Neural cell (in vitro differentiated cells): ENCODE data around the gene DHX8. TPM values are rescaled to one million over a fixed set of nuclear protein-coding genes. Genes with fewer than 3 reads are reported as not detected.

ENCODE experiments used
- H2AFZ ChIP-seq: fragments of 200-600, 300-800 bp; sonication (generic), shearing (Covaris generic); 2 replicates; pipeline ENCODE4 v1.6.0; 2014; ENCODE audit warnings: low read depth, mild to moderate bottlenecking, antibody characterized with exemption, low read length, moderate library complexity
- H3F3A ChIP-seq: fragments of 200-600 bp; shearing (Covaris generic); 2 replicates; pipeline ENCODE4 v1.6.1; 2016; ENCODE audit warnings: mild to moderate bottlenecking, moderate library complexity, mixed read lengths, antibody characterized with exemption, low read length; ENCODE audit not compliant: insufficient read depth, poor library complexity, severe bottlenecking
- H3K27ac ChIP-seq: fragments of 200-600, 300-800 bp; sonication (generic), shearing (Covaris generic); 2 replicates; pipeline ENCODE4 v1.5.1; 2014; ENCODE audit warnings: mild to moderate bottlenecking, low read length, moderate library complexity
- H3K27me3 ChIP-seq: fragments of 300-800, 200-600 bp; sonication (generic), shearing (Covaris generic); 2 replicates; pipeline ENCODE4 v1.6.0; 2014; ENCODE audit warnings: mild to moderate bottlenecking, low read depth, low read length, moderate library complexity; ENCODE audit not compliant: insufficient read depth
- H3K36me3 ChIP-seq: fragments of 300-800, 200-600 bp; sonication (generic), shearing (Covaris generic); 2 replicates; pipeline ENCODE4 v1.5.1; 2014; ENCODE audit warnings: mild to moderate bottlenecking, antibody characterized with exemption, low read length, moderate library complexity; ENCODE audit not compliant: insufficient read depth
- H3K4me2 ChIP-seq: fragments of 300-800, 200-600 bp; sonication (generic), shearing (Covaris generic); 2 replicates; pipeline ENCODE4 v1.6.0; 2014; ENCODE audit warnings: mild to moderate bottlenecking, low read length
- H3K4me3 ChIP-seq: fragments of 300-800, 200-600 bp; sonication (generic), shearing (Covaris generic); 2 replicates; pipeline ENCODE4 v1.5.1; 2014; ENCODE audit warnings: mild to moderate bottlenecking, low read length, moderate library complexity
- H3K79me2 ChIP-seq: fragments of 200-600 bp; shearing (Covaris generic); replicated peaks from 2 replicates; pipeline ENCODE4 v1.6.0; 2014; ENCODE audit warnings: mild to moderate bottlenecking, low read length, moderate library complexity; ENCODE audit not compliant: insufficient read depth
- H3K9ac ChIP-seq: fragments of 300-800, 200-600 bp; sonication (generic), shearing (Covaris generic); 2 replicates; pipeline ENCODE4 v1.6.1; 2016; ENCODE audit warnings: mild to moderate bottlenecking, low read length, mixed read lengths
- H3K9me2 ChIP-seq: fragments of 200-600 bp; shearing (Covaris generic); 2 replicates; pipeline ENCODE4 v1.6.1; 2016; ENCODE audit warnings: mild to moderate bottlenecking, low read length, mixed read lengths; ENCODE audit not compliant: insufficient read depth
- H3K9me3 ChIP-seq: fragments of 200-600, 300-800 bp; sonication (generic), shearing (Covaris generic); 2 replicates; pipeline ENCODE4 v1.6.1; 2016; ENCODE audit warnings: mild to moderate bottlenecking, mixed run types, low read length, moderate library complexity, mixed read lengths
- H4K20me1 ChIP-seq: fragments of 200-600 bp; shearing (Covaris generic); 2 replicates; pipeline ENCODE4 v1.6.1; 2016; ENCODE audit warnings: mild to moderate bottlenecking, mixed run types; ENCODE audit not compliant: insufficient read depth
- EP300 ChIP-seq: fragments of 450-650 bp; conservative IDR thresholded peaks from 2 replicates; pipeline ENCODE4 v1.6.1; 2014; ENCODE audit warnings: antibody characterized with exemption, mild to moderate bottlenecking, moderate library complexity; ENCODE audit not compliant: poor library complexity, severe bottlenecking
- EZH2 ChIP-seq: fragments of 200-600, 300-800 bp; shearing (Covaris generic), sonication (generic); IDR thresholded peaks from 2 replicates; pipeline ENCODE4 v1.6.1; 2014; ENCODE audit warnings: antibody characterized with exemption, low read length, borderline replicate concordance, mild to moderate bottlenecking; ENCODE audit not compliant: insufficient read depth, poor library complexity, severe bottlenecking
- MXI1 ChIP-seq: fragments of 450-650 bp; conservative IDR thresholded peaks from 2 replicates; pipeline ENCODE4 v1.6.1; 2014; ENCODE audit warnings: antibody characterized with exemption, mild to moderate bottlenecking; ENCODE audit not compliant: poor library complexity, severe bottlenecking
- POLR2AphosphoS5 ChIP-seq: IDR thresholded peaks from 2 replicates; pipeline ENCODE4 v1.6.1; 2012
- RAD21 ChIP-seq: fragments of 450-650 bp; conservative IDR thresholded peaks from 2 replicates; pipeline ENCODE4 v1.6.1; 2014; ENCODE audit warnings: antibody characterized with exemption, mild to moderate bottlenecking, moderate library complexity
- REST ChIP-seq: IDR thresholded peaks from 2 replicates; pipeline ENCODE4 v1.6.1; 2012; ENCODE audit warnings: borderline replicate concordance
- SMC3 ChIP-seq: fragments of 450-650 bp; conservative IDR thresholded peaks from 2 replicates; pipeline ENCODE4 v1.6.1; 2014; ENCODE audit warnings: antibody characterized with exemption, mild to moderate bottlenecking, moderate library complexity; ENCODE audit not compliant: poor library complexity
- TAF1 ChIP-seq: IDR thresholded peaks from 2 replicates; pipeline ENCODE4 v1.6.1; 2012; ENCODE audit warnings: low read depth
- polyA plus RNA-seq: library from polyadenylated mRNA; depleted of rRNA; stranded (reverse); fragments of >200 nt; gene quantifications from 2 replicates; pipeline ENCODE4 v1.2.3, GENCODE V29; 2014
- TF ChIP-seq, protein P1 (sequence below): fragments of 450-650 bp; IDR thresholded peaks from 2 replicates; pipeline ENCODE4 v1.5.1; 2014; ENCODE audit warnings: antibody characterized with exemption, mild to moderate bottlenecking, moderate library complexity; ENCODE audit not compliant: poor library complexity, severe bottlenecking

DHX8 gene
- polyA plus RNA-seq, 1 donor from 2014 or later, result 19.4 TPM

DNA sequence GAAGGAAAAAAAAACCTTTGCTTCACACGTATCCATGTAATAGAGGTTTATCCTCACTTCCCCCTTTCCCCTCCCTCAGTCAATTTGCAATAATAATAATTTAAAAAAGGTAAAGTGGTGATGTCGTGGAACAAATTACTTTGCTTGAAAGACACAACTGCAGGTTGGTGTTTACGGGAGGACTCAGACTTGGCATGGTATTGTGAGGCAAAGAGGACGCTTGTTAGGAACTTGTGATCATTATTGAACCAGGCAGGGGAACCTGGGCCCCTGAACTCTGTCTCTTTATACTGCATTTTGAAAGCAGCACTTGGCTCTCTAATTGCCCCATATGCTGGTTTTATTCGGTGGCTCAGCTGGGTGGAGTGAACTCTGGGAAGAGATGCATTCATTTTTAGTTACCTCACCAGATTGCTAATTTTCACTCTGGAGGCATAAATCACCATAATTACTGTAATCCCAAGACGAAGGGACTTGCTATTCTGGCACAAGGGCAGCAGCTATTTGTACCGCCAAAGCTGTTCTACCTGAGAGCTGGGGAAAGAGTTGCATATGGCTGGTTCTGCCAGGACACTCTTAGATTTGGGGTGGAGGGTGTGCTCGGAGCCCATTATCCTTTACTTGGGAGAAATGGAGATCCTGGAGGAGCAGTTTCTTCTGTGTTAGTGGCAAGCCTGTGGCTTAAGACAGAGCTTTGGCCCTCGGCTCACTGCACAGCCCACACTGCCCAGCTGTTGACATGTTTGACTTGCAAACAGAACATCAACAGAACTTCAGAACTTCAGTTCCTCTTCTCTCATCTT is 5.7 kb upstream of the DHX8 start:
- no peak overlapping the region for H3K27ac ChIP-seq
- H3K9me3 ChIP-seq, result no peaks in the 10 kb centered on the region
- no peak overlapping the region for H3K4me3 ChIP-seq
- no peak overlapping the region for H3K4me2 ChIP-seq
- TF ChIP-seq MXI1, result no peak
- no peak for TF ChIP-seq RAD21
- TF ChIP-seq SMC3, result no peak
- TF ChIP-seq EP300, result no peak
- TF ChIP-seq EZH2, result no peak
- TF ChIP-seq POLR2AphosphoS5, result no peak
- TF ChIP-seq, protein P1, sequence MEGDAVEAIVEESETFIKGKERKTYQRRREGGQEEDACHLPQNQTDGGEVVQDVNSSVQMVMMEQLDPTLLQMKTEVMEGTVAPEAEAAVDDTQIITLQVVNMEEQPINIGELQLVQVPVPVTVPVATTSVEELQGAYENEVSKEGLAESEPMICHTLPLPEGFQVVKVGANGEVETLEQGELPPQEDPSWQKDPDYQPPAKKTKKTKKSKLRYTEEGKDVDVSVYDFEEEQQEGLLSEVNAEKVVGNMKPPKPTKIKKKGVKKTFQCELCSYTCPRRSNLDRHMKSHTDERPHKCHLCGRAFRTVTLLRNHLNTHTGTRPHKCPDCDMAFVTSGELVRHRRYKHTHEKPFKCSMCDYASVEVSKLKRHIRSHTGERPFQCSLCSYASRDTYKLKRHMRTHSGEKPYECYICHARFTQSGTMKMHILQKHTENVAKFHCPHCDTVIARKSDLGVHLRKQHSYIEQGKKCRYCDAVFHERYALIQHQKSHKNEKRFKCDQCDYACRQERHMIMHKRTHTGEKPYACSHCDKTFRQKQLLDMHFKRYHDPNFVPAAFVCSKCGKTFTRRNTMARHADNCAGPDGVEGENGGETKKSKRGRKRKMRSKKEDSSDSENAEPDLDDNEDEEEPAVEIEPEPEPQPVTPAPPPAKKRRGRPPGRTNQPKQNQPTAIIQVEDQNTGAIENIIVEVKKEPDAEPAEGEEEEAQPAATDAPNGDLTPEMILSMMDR, result no peak
- no peak for TF ChIP-seq REST
- no peak for TF ChIP-seq TAF1
- no peak overlapping the region for H3K9ac ChIP-seq
- H3K79me2 ChIP-seq, result no peaks in the 10 kb centered on the region
- no peaks in the 10 kb centered on the region for H3F3A ChIP-seq
- no peak overlapping the region for H2AFZ ChIP-seq
- no peaks in the 10 kb centered on the region for H4K20me1 ChIP-seq
- H3K9me2 ChIP-seq, result no peaks in the 10 kb centered on the region
- no peaks in the 10 kb centered on the region for H3K27me3 ChIP-seq
- H3K36me3 ChIP-seq, result no peaks in the 10 kb centered on the region

DNA sequence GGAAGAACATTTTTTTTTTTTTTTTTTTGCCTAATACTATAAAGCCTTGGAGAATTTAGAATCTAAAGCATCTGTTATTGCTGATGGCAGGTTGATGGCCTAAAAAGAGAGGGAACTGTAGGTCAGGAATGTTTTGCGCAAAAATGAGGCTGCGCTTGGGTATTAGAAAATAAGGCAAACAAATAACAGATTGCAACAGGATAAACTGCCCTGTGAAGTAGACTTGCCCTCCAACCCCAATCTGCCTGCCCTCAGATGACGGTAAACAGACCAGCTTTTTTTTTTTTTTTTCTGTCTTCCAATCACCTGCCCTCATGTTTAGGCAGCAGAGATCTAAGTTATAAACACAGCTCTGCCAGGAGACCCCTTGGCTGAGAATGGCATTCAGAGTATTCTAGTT is 3.8 kb upstream of the DHX8 start:
- Histone ChIP-seq H3K4me2 (no peak overlapping the region), H3K36me3 (no peaks in the 10 kb centered on the region), H3K27ac (no peak overlapping the region), H3K9me2 (no peaks in the 10 kb centered on the region), H4K20me1 (no peaks in the 10 kb centered on the region), H3K9me3 (no peaks in the 10 kb centered on the region), H3K79me2 (peaks cover 11% of the 10 kb centered on the region), H3K9ac (no peak overlapping the region), H3K27me3 (no peaks in the 10 kb centered on the region), H2AFZ (no peak overlapping the region), H3F3A (no peaks in the 10 kb centered on the region), H3K4me3 (no peak overlapping the region)
- no peak for TF ChIP-seq MXI1
- no peak for TF ChIP-seq RAD21
- TF ChIP-seq, protein P1, result no peak
- no peak for TF ChIP-seq SMC3
- TF ChIP-seq REST, result no peak
- no peak for TF ChIP-seq TAF1
- no peak for TF ChIP-seq EZH2
- TF ChIP-seq POLR2AphosphoS5, result no peak
- no peak for TF ChIP-seq EP300
